ENCODE results near the gene FBXL14.

- TF ChIP-seq CTCF (IDR thresholded peaks at IDR 0.05) (no peak), POLR2A (IDR thresholded peaks at IDR 0.05; ENCODE audit: low read depth) (no peak), POLR2AphosphoS5 (IDR thresholded peaks at IDR 0.05) (no peak)
Measured at GRCh38 chr12:1598757-1599156, 4.4 kb upstream of the FBXL14 start.

All from esophagus muscularis mucosa (tissue), 3 donors.